Hepatic stellate cell (primary cell): ENCODE measurements around the gene ASPDH.
A peak's percentile ranks its signal among the peaks of the same experiment; 100 is the strongest.
"Not testable (repeated sequence)": the region's sequence is repeated elsewhere in the genome, so short reads cannot be mapped to it uniquely, and the experiment has no call there.

Experiments
- DNase-seq: peaks from one replicate; pipeline ENCODE4 v3.0.0; 2011; ENCODE audit warnings: low spot score

ASPDH gene

DNA sequence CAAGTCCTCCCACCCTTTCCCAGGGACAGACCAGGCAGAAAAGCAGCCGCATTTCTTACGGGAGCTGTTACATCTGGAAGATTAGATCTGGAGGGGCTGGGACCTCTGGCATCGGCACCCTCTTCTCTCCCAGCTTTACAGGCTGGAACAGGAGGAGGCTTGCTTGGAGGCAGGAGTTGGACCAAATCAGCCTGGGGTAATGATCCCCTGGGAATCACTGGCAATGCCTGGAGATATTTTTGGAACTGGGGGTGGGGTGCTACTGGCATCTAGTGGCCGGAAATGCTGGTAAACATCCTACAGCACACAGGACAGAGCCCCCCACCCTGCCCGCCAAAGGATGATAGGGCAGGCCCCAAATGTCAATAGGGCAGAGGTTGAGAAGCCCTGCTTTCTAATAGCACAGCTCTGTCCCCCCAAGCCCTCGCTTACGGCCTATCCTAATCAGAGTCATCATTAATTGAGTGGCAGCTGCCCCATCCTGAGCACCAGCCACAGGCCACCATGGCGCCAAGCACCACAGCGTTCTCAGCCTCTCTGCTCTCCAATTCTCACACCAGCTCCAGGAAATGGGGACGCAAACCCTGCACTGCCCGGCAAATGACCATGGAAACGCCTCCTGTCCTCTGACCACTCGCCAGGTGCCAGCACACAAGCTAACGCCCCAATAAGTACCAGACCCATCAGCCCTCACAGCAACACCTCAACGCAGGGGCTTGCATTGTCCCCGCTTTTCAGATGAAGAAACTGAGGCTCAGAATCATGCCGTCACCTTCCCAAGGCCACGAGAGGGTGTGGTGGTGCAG, 33.9 kb upstream of the ASPDH start:
- no peak for DNase-seq

- no peak for DNase-seq
These were observed 33.0 kb upstream of the ASPDH start for GRCh38 chr19:50546527-50547221.

GRCh38 chr19:50542943-50543342, 29.2 kb upstream of the ASPDH start:
- no peak for DNase-seq

DNA sequence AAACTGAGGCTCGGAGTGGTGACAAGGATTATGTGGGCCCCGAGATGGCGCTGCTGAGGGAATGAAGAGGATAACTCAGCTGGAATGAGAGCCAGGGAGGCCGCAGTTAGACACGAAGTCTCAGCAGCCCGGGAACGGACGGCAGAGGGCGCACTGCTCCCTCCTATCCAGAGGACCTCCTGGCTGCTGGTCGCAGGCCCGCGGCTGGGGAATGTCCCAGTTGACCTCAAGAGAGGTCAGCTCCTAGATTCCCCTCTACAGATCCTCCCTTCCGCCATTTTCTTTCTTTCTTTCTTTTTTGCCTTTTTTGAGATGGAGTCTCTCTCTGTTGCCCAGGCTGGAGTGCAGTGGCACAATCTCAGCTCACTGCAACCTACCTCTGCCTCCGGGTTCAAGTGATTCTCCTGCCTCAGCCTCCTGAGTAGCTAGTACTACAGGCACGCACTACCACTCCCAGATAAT, 24.1 kb upstream of the ASPDH start:
- peak; percentile 93 for DNase-seq

DNA sequence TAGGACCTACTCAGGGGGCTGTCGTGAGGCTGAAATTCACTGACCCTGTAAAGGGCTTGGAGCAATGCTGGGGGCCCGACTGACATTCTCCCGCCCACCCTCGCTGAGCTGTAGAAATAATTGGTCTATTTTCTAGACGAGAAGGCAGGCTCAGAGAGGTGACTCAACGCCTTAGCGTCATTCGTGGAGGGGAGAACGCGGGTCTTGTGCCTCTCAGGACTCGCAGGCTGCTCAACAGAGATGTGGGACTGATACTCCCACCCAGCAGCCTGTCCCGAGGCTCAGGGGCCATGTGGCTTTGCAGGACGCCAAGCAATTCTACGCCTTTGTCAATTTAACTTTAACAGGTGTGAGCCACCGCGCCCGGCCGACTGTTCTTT, 23.6 kb upstream of the ASPDH start:
- DNase-seq: no peak

- DNase-seq: no peak
These were observed 23.1 kb upstream of the ASPDH start for GRCh38 chr19:50536662-50537305.

- no peak for DNase-seq
These were observed 22.0 kb upstream of the ASPDH start for GRCh38 chr19:50535672-50536187.

GRCh38 chr19:50534478-50534877, 20.8 kb upstream of the ASPDH start:
- no peak for DNase-seq

DNA sequence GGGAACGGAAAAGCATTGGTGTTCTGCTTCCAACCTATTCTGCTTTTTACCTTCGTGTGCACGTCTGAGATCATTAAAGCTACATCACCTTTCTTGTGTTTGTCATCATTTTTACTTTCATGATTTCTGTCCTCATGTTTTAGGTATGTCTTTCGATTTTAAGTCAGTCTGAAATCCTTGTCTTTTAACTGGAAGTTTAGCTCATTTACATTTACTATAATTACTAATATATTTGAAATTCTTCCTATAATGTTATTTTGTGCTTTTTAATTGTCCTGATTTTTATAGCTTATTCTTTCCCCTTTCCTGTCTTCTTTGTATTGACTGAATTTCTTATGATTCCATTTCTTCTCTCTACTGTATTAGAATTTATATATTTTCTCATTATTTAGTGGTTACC, 19.2 kb upstream of the ASPDH start:
- DNase-seq: no peak

DNA sequence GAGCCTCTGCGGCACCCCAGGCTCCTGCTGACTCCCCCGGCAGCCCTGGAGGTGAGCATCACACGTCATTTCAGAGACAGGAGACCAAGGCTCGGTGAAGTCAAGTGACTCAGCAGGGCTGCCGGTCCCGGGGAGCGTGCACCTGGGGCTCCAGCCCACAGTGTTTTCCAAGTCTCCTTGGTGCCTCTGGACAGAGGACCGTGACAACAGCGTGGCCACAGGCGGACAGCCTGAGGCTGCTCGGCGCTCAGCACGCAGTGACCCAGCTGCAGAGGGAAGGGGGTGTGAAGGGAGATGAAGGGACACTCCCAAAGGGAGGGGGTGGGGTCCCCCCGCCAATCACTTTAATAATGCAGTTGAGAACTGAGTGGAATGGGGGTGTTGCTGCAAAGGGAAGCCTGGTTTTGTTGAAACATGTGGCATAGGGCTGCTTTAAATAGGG, 17.5 kb upstream of the ASPDH start:
- DNase-seq: no peak

- not testable (repeated sequence) for DNase-seq
These were observed 14.3 kb upstream of the ASPDH start for GRCh38 chr19:50528052-50528451.

- no peak for DNase-seq
These were observed 9.2 kb upstream of the ASPDH start for GRCh38 chr19:50522881-50523280.

DNA sequence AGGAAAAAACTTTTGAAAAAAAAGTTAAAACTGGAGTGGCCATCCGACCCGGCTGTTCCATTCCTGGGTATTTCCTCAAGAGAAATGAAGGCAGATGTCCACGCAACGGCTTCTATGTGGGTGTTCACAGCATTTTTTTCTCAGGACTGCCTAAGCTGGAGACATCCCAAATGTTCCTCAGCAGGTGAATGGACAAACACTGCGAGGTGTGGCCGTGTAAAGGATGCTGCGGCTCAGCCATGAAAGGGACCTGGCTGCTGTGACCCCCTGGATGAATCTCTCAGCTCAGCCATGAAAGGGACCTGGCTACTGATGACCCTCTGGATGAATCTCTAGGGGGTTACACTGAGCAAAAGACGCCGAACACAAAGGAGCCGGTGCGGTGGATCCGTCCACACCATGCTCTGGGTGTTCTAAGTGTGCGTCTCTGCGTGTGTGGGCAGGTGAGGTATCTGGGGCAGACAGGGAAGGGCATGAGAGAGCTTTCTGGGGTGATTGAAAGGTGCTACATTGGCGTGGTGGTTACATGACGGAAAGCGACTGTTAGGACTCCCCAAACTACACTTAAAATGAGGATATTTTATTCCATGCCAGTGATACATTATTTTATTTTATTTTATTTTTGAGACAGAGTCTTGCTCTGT, 7.2 kb upstream of the ASPDH start:
- no peak for DNase-seq

DNA sequence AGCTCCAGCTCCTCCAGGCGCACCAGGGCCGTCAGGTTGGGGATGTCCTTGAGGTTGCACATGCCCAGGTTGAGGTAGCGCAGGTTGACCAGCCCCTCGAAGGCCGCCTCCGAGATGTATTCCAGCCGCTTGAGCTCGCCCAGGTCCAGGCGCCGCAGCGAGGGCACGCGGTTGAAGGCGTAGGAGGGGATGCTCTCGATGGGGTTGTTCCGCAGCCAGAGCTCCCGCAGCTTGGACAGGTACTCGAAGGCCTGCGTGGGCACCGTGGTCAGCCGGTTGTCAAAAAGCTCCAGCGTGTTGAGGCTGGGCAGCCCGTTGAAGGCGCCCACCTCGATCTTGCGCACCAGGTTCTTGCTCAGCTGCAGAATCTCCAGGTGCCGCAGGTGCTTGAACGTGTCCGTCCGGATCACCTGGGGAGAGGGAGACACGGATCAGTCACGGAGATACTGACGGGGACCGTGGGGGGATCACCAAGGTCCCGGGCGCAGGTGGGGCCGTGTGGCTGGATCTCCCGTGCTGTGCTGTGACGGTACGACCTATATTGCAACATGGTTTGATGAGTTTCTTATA, 5.4 kb upstream of the ASPDH start:
- no peak for DNase-seq

GRCh38 chr19:50518091-50519005, 4.6 kb upstream of the ASPDH start:
- no peak for DNase-seq

DNA sequence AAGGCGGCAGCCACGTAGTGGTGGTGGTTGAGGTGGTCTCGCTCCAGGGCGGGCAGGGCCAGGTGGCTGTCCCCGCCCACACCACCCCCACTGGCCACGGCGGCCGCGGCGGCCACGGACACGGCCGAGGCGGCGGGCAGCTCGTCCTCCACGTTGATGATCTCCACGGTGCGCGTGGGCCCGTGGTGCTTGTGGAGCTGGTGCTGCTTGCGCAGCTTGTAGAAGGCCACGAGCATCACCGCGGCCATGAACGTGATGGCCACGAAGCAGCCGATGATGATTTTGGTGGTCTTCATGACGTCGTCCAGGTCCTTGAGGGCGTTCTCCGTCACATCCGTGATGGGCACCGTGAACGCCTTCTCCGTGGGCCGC, 4.0 kb upstream of the ASPDH start:
- no peak for DNase-seq

DNA sequence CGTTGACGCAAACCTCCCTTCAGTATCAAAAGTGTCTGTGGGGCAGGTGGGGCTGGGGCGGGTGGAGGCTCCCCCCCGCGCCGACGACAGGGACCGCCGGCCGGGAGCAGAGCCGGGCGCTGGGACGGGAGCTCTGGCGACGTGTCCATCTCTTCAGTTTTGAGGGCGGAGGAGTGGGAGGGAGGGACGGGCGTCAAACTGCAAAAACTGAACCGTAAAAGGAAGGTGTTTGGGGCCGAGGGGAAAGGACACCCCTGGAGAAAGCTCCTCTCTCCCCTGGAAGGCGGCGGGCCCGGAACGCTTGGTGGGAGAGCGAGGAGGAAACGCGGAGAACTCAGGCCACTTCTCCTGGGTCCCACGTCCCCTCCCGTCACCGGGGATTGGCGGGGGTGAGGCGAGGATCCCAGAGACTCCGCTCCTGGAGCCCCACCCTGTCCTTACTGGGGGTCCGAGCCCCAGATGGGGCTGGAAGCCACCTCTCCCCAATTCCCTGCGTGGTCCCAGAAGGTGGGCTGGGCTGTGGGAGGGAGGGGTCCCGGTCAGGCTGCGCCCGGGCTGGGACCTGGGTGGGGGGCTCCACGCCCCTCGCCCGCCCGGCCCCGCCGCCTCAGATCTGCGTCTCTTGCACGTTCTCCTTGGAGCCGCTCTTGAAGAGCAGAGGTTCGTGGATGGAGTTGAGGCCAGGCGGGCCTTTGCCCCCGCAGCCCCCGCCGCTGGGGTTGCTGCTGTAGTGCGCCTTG, 3.4 kb upstream of the ASPDH start:
- DNase-seq: no peak

DNA sequence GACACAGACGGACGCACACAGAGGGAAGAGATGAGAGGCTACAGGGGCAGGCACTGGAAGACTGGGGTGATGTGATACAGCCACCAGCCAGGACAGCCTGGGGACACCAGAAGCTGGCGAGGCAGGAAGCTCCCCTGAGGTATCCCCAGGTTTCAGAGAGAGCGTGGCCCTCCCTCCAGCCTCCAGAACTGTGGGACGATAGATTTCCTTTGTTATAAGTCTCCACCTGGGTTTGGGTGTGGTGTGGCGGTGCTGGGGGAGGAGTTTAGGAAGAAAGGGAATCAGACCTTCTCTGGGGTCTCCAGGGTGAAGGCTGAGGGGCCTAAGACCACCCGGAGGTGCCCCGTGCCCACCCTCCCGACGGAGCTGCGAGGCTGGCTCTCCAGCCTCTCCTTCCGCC, 2.7 kb upstream of the ASPDH start:
- no peak for DNase-seq

GRCh38 chr19:50515168-50515561, 1.5 kb upstream of the ASPDH start:
- no peak for DNase-seq
